GM23338 (cell line): Measurements from ENCODE around the gene UNC5B.

Experiments
- CTCF ChIP-seq, 2 experiments: fragments of 200-600 bp in 1 of 2; sonication (generic) in 1 of 2; conservative IDR thresholded peaks; 2 replicates each; pipeline versions ENCODE4 v1.5.1 to v1.6.1; 2016 to 2017; ENCODE audit warnings: antibody characterized with exemption in 2 of 2, low read depth in 2 of 2, mild to moderate bottlenecking in 2 of 2, moderate library complexity in 1 of 2
- EZH2 ChIP-seq: fragments of 200-600 bp; sonication (generic); IDR thresholded peaks from one replicate; pipeline ENCODE4 v1.8.0; 2017; ENCODE audit warnings: antibody characterized with exemption, mild to moderate bottlenecking, low read depth; ENCODE audit not compliant: unreplicated experiment
- NANOG ChIP-seq: IDR thresholded peaks from 2 replicates; pipeline ENCODE4 v1.6.1; 2016; ENCODE audit warnings: antibody characterized with exemption, borderline replicate concordance
- POLR2AphosphoS5 ChIP-seq: IDR thresholded peaks from 2 replicates; pipeline ENCODE4 v1.6.1; 2016; ENCODE audit warnings: antibody characterized with exemption, low read depth

GRCh38 chr10:71253981-71254818 lies 41.8 kb downstream of the UNC5B start:
- no peak for TF ChIP-seq EZH2
- no peak for TF ChIP-seq POLR2AphosphoS5
- TF ChIP-seq CTCF (conservative IDR thresholded peaks at IDR 0.05; ENCODE audit: low read depth in 2 of 2) = no peak
- no peak for TF ChIP-seq NANOG
